GM12865 (cell line): ENCODE measurements around the gene PRRG3.

ENCODE experiments used
- DNase-seq: peaks from one replicate; pipeline ENCODE4 v3.0.0; 2010; ENCODE audit warnings: low read depth
- H3K4me3 ChIP-seq: 2 replicates; pipeline ENCODE4 v1.5.1; 2011; ENCODE audit warnings: mild to moderate bottlenecking, low read depth, low read length, control low read depth
- TF ChIP-seq, protein P1 (sequence below): IDR thresholded peaks from 2 replicates; pipeline ENCODE4 v1.5.1; 2011; ENCODE audit warnings: low read length, control low read depth, low read depth, inconsistent platforms; ENCODE audit not compliant: insufficient read depth; ENCODE audit errors: missing control alignments

The PRRG3 gene

DNA sequence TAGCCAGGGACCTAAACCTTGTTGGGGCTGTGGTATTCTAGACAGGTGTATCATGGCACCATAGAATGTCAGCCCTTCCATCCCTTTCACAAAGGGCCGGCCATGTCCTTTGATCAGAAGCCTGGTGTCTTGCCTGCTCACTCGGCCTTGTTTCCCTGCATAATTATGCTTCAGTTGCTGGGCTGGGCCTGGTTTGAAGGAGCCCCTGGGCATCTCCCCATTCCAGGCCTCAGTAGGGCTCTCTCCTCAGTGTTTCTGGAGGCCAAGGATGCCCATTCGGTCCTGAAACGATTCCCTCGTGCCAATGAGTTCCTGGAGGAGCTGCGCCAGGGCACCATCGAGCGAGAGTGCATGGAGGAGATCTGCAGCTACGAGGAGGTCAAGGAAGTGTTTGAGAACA, 4.5 kb downstream of the PRRG3 start:
- no peak for DNase-seq
- TF ChIP-seq, protein P1, sequence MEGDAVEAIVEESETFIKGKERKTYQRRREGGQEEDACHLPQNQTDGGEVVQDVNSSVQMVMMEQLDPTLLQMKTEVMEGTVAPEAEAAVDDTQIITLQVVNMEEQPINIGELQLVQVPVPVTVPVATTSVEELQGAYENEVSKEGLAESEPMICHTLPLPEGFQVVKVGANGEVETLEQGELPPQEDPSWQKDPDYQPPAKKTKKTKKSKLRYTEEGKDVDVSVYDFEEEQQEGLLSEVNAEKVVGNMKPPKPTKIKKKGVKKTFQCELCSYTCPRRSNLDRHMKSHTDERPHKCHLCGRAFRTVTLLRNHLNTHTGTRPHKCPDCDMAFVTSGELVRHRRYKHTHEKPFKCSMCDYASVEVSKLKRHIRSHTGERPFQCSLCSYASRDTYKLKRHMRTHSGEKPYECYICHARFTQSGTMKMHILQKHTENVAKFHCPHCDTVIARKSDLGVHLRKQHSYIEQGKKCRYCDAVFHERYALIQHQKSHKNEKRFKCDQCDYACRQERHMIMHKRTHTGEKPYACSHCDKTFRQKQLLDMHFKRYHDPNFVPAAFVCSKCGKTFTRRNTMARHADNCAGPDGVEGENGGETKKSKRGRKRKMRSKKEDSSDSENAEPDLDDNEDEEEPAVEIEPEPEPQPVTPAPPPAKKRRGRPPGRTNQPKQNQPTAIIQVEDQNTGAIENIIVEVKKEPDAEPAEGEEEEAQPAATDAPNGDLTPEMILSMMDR: no peak
- H3K4me3 ChIP-seq: no peak overlapping the region

DNA sequence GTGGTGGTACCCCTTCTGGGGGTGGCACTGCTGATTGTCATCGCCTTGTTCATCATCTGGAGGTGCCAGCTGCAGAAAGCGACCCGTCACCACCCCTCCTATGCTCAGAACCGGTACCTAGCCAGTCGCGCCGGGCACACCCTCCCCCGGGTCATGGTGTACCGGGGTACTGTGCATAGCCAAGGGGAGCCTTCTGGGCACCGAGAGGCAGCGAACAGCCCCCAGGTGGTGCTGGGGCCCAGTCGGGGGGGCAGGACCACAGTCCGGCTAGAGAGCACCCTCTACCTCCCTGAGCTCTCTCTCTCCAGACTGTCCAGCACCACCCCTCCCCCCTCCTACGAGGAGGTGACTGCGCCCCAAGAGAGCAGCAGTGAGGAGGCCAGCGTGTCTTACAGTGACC, 5.3 kb downstream of the PRRG3 start:
- no peak for DNase-seq
- TF ChIP-seq, protein P1: no peak
- H3K4me3 ChIP-seq: no peak overlapping the region

DNA sequence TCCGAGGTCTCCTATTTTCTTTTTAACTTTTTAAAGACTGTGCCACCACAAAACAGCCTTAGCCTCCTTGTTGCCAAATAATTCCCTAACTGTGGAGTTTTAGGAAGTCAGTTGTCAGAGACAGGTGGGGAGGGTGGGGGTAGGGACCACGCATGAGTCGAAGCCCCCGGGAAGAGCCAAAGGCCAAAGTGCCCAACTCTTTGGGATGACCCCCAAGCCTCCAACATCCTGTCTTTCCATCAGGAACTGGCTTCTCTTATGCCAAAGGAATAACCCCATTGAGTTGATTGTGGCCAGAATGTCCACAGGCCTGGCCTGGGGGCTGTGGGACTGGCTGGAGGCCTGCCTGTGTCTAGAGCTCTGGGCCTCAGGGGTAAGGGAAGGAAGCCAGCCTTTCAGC, 5.8 kb downstream of the PRRG3 start:
- TF ChIP-seq, protein P1: no peak

DNA sequence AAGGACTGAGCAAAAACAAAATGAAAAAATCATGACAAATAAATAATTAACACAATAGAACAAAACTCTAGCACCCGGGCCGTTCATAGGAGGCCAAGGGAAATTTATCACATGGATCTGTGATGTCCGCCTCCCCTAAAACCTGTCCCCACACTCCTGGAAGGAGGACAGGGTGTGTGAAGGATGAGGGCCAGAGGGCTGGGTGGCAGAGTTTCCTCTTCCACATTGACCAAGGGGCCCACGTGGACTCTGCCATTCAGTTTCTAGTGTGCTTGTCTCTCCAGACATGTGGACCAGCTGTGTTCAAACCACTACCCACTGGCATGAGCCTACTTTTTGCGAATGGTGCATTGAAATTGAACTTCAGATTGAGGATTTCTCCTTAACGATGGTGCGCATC, 6.3 kb downstream of the PRRG3 start:
- TF ChIP-seq, protein P1: no peak
- no peak overlapping the region for H3K4me3 ChIP-seq
- no peak for DNase-seq

More for the DNA sequence above, 5.8 kb downstream of the PRRG3 start:
- H3K4me3 ChIP-seq: no peak overlapping the region
- DNase-seq: no peak

DNA sequence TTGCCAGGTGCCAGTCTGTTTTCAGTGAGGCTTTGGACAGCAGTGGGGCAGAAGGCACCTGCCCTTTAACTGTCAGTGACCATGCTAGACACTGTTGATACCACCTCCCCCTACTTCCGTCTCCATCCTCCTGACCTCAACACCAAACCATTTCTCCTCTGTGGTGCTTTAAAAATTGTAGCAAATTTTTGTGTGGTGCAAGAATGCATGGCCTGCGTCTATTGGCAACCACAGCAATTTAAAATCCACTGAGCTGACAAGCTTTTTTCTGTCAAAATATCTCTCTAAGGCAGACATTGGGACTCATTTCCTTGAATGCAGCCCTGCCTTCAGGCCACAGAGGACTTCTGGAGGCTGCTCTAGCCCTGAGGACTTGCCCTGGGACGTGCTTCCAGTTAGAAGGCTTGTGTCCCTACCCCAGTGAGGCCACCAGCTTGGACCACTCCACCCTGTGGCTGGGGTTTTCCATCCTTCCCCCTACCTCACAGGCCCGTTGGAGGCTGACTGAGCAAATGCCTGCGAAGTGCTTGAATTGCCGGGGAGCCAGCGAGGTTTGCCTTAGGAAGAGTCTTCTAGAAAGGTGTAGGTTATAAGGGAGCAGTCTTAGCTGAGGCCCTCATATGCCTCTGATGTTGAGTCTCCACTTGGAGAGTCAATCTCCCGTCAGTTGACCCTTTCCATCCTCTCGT, 6.9 kb downstream of the PRRG3 start:
- no peak for DNase-seq

DNA sequence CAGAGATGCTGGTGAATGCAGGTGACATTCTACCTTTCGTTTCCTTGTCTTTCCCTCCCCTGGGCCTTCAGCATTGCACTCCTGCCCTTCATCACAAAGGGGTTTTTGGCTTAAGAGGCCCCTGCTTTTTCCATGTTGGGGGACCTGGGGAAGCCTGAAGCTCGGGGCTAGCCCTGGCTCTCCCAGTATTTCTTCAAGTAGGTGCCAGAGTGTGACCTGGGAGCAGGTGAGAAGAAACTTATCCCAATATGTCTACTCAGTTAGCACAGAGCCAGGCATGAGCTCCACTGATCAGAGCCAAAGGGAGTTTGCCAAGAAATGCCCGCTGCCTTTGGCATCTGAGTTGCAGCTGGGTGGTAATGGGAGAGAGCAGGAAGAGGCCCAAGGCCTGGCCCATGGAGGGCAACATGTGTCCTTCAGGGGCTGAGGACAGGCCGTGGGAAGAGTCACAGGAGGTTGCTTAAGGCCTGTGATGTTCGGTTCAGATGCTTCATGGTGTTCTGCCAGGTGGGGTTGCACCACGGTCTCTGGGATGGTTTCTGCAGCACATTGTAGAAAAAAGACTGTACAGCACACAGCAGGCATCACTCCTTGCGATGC, 7.6 kb downstream of the PRRG3 start:
- no peak for DNase-seq
- no peak overlapping the region for H3K4me3 ChIP-seq
- TF ChIP-seq, protein P1: no peak

More for the DNA sequence above, 6.9 kb downstream of the PRRG3 start:
- H3K4me3 ChIP-seq: no peak overlapping the region
- TF ChIP-seq, protein P1: no peak
